ENCODE measurements around the gene GYPB.
"Not testable (repeated sequence)": the region's sequence is repeated elsewhere in the genome, so short reads cannot be mapped to it uniquely, and the experiment has no call there.

DNA sequence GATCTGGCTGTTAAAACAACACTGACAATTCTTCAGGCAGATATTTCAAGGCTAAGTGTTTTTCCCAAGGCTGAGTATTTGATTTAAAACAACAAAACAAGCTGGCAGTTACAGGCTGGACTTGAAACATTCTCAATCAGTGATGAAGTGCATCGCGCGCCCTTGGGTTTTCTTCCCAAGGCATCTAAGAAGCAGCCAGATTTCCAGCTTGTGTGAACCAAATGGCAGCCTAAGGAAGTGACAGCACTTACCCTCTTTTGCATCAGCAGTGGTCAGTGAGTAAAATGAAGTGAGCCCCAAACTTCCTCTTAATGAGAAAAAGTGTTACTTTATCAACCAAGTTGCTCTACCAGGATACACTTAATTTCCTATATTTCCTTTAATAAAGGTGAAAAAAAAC lies 12.2 kb upstream of the GYPB start:
- not testable (repeated sequence) for TF ChIP-seq CTCF (IDR thresholded peaks at IDR 0.05; ENCODE audit: insufficient read depth, low read length); POLR2AphosphoS5 (IDR thresholded peaks at IDR 0.05; ENCODE audit: low read depth); SPI1 (IDR thresholded peaks at IDR 0.05; ENCODE audit: borderline replicate concordance, low read depth)

All from HL-60 (cell line).